RWPE1 (cell line): Measurements from ENCODE around the gene PPP1R12C.
"Not testable (repeated sequence)": the region's sequence is repeated elsewhere in the genome, so short reads cannot be mapped to it uniquely, and the experiment has no call there.

Experiments
- CTCF ChIA-PET: fragments of 350-600 bp; sonication (Branson Sonifier 250); formaldehyde crosslinking; extraction: SDS; loops from one replicate; lab custom pipeline; 2021; lab: Yijun Ruan, JAX
- POLR2A ChIA-PET: fragments of 400-600 bp; formaldehyde crosslinking; extraction: SDS; loops from one replicate; lab custom pipeline; 2020; ENCODE audit warnings: antibody characterized with exemption; ENCODE audit not compliant: low non-redundant PET; lab: Yijun Ruan, JAX
- DNase-seq: peaks from one replicate; pipeline ENCODE4 v3.0.0; 2012; ENCODE audit warnings: low spot score
- H3K27ac ChIP-seq: fragments of 450-650 bp; 2 replicates; pipeline ENCODE4 v1.5.1; 2017
- CTCF ChIP-seq: fragments of 450-650 bp; conservative IDR thresholded peaks from 2 replicates; pipeline ENCODE4 v1.5.1; 2017; ENCODE audit warnings: low read depth, mild to moderate bottlenecking

The PPP1R12C gene

GRCh38 chr19:55112777-55113569 lies 4.5 kb downstream of the PPP1R12C start:
- DNase-seq, result no peak
- ChIA-PET POLR2A (no interaction called here), CTCF (no interaction called here)
- peak overlapping the region; percentile 80 for H3K27ac ChIP-seq
- TF ChIP-seq CTCF, result no peak

DNA sequence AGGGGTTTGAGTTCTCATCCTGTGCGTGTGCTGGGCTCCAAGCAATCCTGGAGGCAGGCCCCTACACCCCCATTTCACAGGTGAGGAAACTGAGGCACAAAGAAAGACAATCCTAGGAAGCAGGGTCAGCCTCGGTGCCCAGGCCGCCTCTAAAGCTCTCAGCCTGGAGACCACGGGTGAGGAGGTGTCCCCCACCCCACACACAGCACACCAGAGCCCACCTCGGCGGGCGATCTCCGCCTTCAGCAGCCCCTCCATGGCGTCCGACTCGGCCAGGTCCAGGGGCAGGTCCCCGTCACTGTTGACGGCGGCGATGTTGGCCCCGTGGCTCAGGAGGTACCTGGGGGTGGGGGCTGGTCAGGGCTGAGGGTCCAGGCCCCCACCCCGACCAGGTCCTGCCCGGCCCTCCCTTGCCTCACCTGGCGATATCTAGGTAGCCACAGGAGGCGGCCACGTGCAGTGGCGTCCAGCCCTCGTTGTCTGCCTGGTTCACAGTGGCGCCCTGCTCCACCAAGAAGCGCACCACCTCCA lies 5.1 kb downstream of the PPP1R12C start:
- CTCF ChIA-PET, result interaction anchor here (0.7 kb wide), 1 partner anchor 21 kb away, joined by 3 read pairs; no protein-coding TSS in a partner anchor
- TF ChIP-seq CTCF, result no peak
- POLR2A ChIA-PET, result no interaction called here
- no peak overlapping the region for H3K27ac ChIP-seq
- DNase-seq, result no peak

GRCh38 chr19:55111238-55111831 lies 6.1 kb downstream of the PPP1R12C start:
- ChIA-PET POLR2A (no interaction called here), CTCF (interaction anchor here (0.7 to 1.0 kb wide), 2 partner anchors 20 to 23 kb away, joined by 3 read pairs; no protein-coding TSS in a partner anchor)
- H3K27ac ChIP-seq, result peak overlapping the region; percentile 26; the same call in 1 of the 2 replicates
- DNase-seq, result no peak
- TF ChIP-seq CTCF, result no peak

GRCh38 chr19:55109527-55110291 lies 7.7 kb downstream of the PPP1R12C start:
- TF ChIP-seq CTCF, result no peak
- no peak for DNase-seq
- POLR2A ChIA-PET, result no interaction called here
- CTCF ChIA-PET, result no interaction called here
- peak overlapping the region; percentile 7 for H3K27ac ChIP-seq

GRCh38 chr19:55107252-55107651 lies 10.2 kb downstream of the PPP1R12C start:
- POLR2A ChIA-PET, H3K27ac ChIP-seq, DNase-seq: not testable (repeated sequence)
- CTCF ChIA-PET, result interaction anchor here (0.6 to 0.7 kb wide), 2 partner anchors 11 to 29 kb away, joined by 3 read pairs; no protein-coding TSS in a partner anchor

- no peak for DNase-seq
- ChIA-PET POLR2A (interaction anchor here (0.6 kb wide), 2 partner anchors 17 to 233 kb away, joined by 3 read pairs; no protein-coding TSS in a partner anchor), CTCF (interaction anchor here (0.6 to 0.7 kb wide), 3 partner anchors 10 to 56 kb away, joined by 3 to 5 read pairs (median 3); no protein-coding TSS in a partner anchor)
- H3K27ac ChIP-seq, result no peak overlapping the region
- TF ChIP-seq CTCF, result no peak
Measured at GRCh38 chr19:55106591-55106990, 10.8 kb downstream of the PPP1R12C start.
